Renal pelvis (tissue), 12 donors: ENCODE data around the gene OTOA. TPM values are rescaled to one million over a fixed set of nuclear protein-coding genes. Genes with fewer than 3 reads are reported as not detected.
A peak's percentile ranks its signal among the peaks of the same experiment; 100 is the strongest.
"Not testable (repeated sequence)": the region's sequence is repeated elsewhere in the genome, so short reads cannot be mapped to it uniquely, and the experiment has no call there.

Source experiments
- DNase-seq: peaks from one replicate; pipeline ENCODE4 v3.0.0-alpha.2; 2013
- long read RNA-seq, 16 experiments: transcript quantifications; one replicate each; lab custom pipeline, GENCODE V29; 2026
- polyA plus RNA-seq, 3 donors: library from polyadenylated mRNA; unstranded; fragments of 120-200 nt; gene quantifications; one replicate each; pipeline ENCODE4 v1.2.1, GENCODE V29; 2013; ENCODE audit not compliant: insufficient read length in 3 of 3

The OTOA gene
- under 1 TPM; 0.09 to 0.21 (median 0.14) TPM for polyA plus RNA-seq
- long read RNA-seq, donor 1, result 0 reads
- long read RNA-seq, donor 2, result 0 reads
- long read RNA-seq, donor 3, result 0 reads
- long read RNA-seq, donor 4, result 0 reads
- long read RNA-seq, donor 5, result 0 reads
- long read RNA-seq, donor 6, result 0 reads
- long read RNA-seq, donor 7, result 0 reads
- long read RNA-seq, donor 8, result 0 reads
- long read RNA-seq, donor 9, result 0 reads
- long read RNA-seq, donor 10, result 0 reads
- long read RNA-seq, donor 11, result 0 reads
- long read RNA-seq, donor 12, result 0 reads
- long read RNA-seq, donor 13, result 0 reads
- long read RNA-seq, donor 14, result 0 reads
- long read RNA-seq, donor 15, result 0 reads
- long read RNA-seq, donor 16, result 0 reads

- peak; percentile 20 for DNase-seq
These were observed at the start of gene OTOA for GRCh38 chr16:21663889-21664647. TSS of gene OTOA (plus strand) at chr16:21663968. CDS start at chr16:21678515, 14,547 bp downstream.

- no peak for DNase-seq
These were observed 48.9 kb upstream of the OTOA start for GRCh38 chr16:21614896-21615295.

GRCh38 chr16:21617607-21618006 lies 46.2 kb upstream of the OTOA start:
- DNase-seq, result no peak

GRCh38 chr16:21618281-21618680 lies 45.5 kb upstream of the OTOA start:
- no peak for DNase-seq

GRCh38 chr16:21619765-21620425 lies 43.9 kb upstream of the OTOA start:
- no peak for DNase-seq

- no peak for DNase-seq
These were observed 43.2 kb upstream of the OTOA start for GRCh38 chr16:21620592-21620991.

- DNase-seq, result no peak
These were observed 41.2 kb upstream of the OTOA start for GRCh38 chr16:21622545-21622944.

GRCh38 chr16:21625026-21625425 lies 38.7 kb upstream of the OTOA start:
- DNase-seq, result no peak

GRCh38 chr16:21626659-21627277 lies 37.0 kb upstream of the OTOA start:
- no peak for DNase-seq

GRCh38 chr16:21628121-21628726 lies 35.5 kb upstream of the OTOA start:
- no peak for DNase-seq

GRCh38 chr16:21628772-21629171 lies 35.0 kb upstream of the OTOA start:
- DNase-seq, result no peak

GRCh38 chr16:21629616-21630539 lies 33.9 kb upstream of the OTOA start:
- not testable (repeated sequence) for DNase-seq

GRCh38 chr16:21630866-21631265 lies 32.9 kb upstream of the OTOA start:
- not testable (repeated sequence) for DNase-seq

GRCh38 chr16:21631376-21631775 lies 32.4 kb upstream of the OTOA start:
- DNase-seq, result not testable (repeated sequence)

- DNase-seq, result not testable (repeated sequence)
These were observed 31.7 kb upstream of the OTOA start for GRCh38 chr16:21631951-21632575.

GRCh38 chr16:21634216-21634615 lies 29.6 kb upstream of the OTOA start:
- DNase-seq, result no peak

- DNase-seq, result not testable (repeated sequence)
These were observed 28.1 kb upstream of the OTOA start for GRCh38 chr16:21635694-21636093.

GRCh38 chr16:21637032-21637968 lies 26.5 kb upstream of the OTOA start:
- DNase-seq, result no peak

- no peak for DNase-seq
These were observed 25.2 kb upstream of the OTOA start for GRCh38 chr16:21638573-21638975.
